GM12878 (cell line): Measurements from ENCODE around the gene GXYLT1. TPM values are rescaled to one million over a fixed set of nuclear protein-coding genes. Genes with fewer than 3 reads are reported as not detected.

Experiments used
- ATAC-seq: fragments of 200-7000 bp; cut with Tn5 transposase; 3 replicates; pipeline ENCODE4 v1.9.1; 2020; ENCODE audit warnings: mild to moderate bottlenecking, moderate library complexity
- BruUV-seq: library from RNA; stranded (reverse); fragments of 400-500 nt; replicated peaks from 2 replicates; lab custom pipeline; 2021; lab: Mats Ljungman, UMichigan
- CTCF ChIA-PET: fragments of 300-600 bp; sonication (Branson Sonifier 250); formaldehyde crosslinking; extraction: SDS; loops from one replicate; lab custom pipeline; 2021; ENCODE audit warnings: inconsistent platforms; lab: Yijun Ruan, JAX
- POLR2A ChIA-PET: fragments of 350-600 bp; formaldehyde crosslinking; extraction: SDS; loops from one replicate; lab custom pipeline; 2021; ENCODE audit warnings: inconsistent platforms; lab: Charles Lee
- RAD21 ChIA-PET: fragments of 300-600 bp; sonication (Branson Sonifier 250); formaldehyde crosslinking; loops from one replicate; lab custom pipeline; 2023; ENCODE audit warnings: antibody characterized with exemption; ENCODE audit not compliant: unreplicated experiment; lab: Charles Lee
- SMC1A ChIA-PET: fragments of 300-600 bp; sonication (Branson Sonifier 250); formaldehyde crosslinking; loops from one replicate; lab custom pipeline; 2023; ENCODE audit not compliant: unreplicated experiment, uncharacterized antibody; lab: Charles Lee
- DNase-seq: peaks from one replicate; pipeline ENCODE4 v3.0.0-alpha.2; 2011; ENCODE audit warnings: low read depth, low spot score
- FAIRE-seq: peaks from 3 replicates; lab custom pipeline; 2011; peaks lifted over from hg19 to GRCh38; lab: Jason Lieb, UNC
- H2AFZ ChIP-seq: 2 replicates; pipeline ENCODE4 v1.6.0; 2011; ENCODE audit warnings: low read depth, low read length, control low read depth; ENCODE audit not compliant: control insufficient read depth
- H3K27ac ChIP-seq: 2 replicates; pipeline ENCODE4 v1.5.1; 2011; ENCODE audit warnings: control low read depth; ENCODE audit not compliant: control insufficient read depth, insufficient read depth
- H3K27me3 ChIP-seq, 2 experiments: replicated peaks in 1 of 2; 2 replicates each; pipeline versions ENCODE4 v1.6.0 to v1.6.1; 2011; ENCODE audit warnings: low read length in 1 of 2; ENCODE audit not compliant: control insufficient read depth in 2 of 2, insufficient read depth in 2 of 2
- H3K36me3 ChIP-seq, 2 experiments: 2 replicates each; pipeline ENCODE4 v1.5.1; 2011; ENCODE audit warnings: low read length in 1 of 2; ENCODE audit not compliant: control insufficient read depth in 2 of 2, insufficient read depth in 2 of 2
- H3K4me1 ChIP-seq: 2 replicates; pipeline ENCODE4 v1.6.1; 2011; ENCODE audit warnings: mild to moderate bottlenecking, low read length, moderate library complexity, mixed read lengths; ENCODE audit not compliant: control insufficient read depth, insufficient read depth
- H3K4me2 ChIP-seq: 2 replicates; pipeline ENCODE4 v1.6.0; 2011; ENCODE audit warnings: control low read depth; ENCODE audit not compliant: control insufficient read depth, insufficient read depth
- H3K4me3 ChIP-seq: fragments of 200-600 bp; sonication (generic); 2 replicates; pipeline ENCODE4 v1.5.1; 2016
- H3K79me2 ChIP-seq: 2 replicates; pipeline ENCODE4 v1.6.0; 2011; ENCODE audit warnings: low read length; ENCODE audit not compliant: control insufficient read depth, insufficient read depth
- H3K9ac ChIP-seq: 2 replicates; pipeline ENCODE4 v1.8.0; 2011; ENCODE audit warnings: low read length, control low read depth, mixed read lengths; ENCODE audit not compliant: control insufficient read depth, insufficient read depth
- H3K9me3 ChIP-seq: replicated peaks from 3 replicates; pipeline ENCODE4 v1.5.1; 2011; ENCODE audit warnings: mild to moderate bottlenecking, low read length; ENCODE audit not compliant: control insufficient read depth, insufficient read depth
- H4K20me1 ChIP-seq: 2 replicates; pipeline ENCODE4 v1.6.0; 2011; ENCODE audit not compliant: control insufficient read depth, insufficient read depth
- CBX5 ChIP-seq: sonication (generic); IDR thresholded peaks from 2 replicates; pipeline ENCODE4 v1.6.1; 2016; ENCODE audit warnings: low read depth, moderate library complexity, mild to moderate bottlenecking, inconsistent platforms
- IRF4 ChIP-seq: IDR thresholded peaks from 2 replicates; pipeline ENCODE4 v1.6.1; 2011; ENCODE audit warnings: low read depth, low read length
- KAT2A ChIP-seq: conservative IDR thresholded peaks from 2 replicates; pipeline ENCODE4 v1.6.1; 2011; ENCODE audit warnings: low read depth, low read length; ENCODE audit not compliant: control insufficient read depth
- NR2C2 ChIP-seq: IDR thresholded peaks from 2 replicates; pipeline ENCODE4 v1.6.1; 2011; ENCODE audit warnings: borderline replicate concordance, low read depth; ENCODE audit not compliant: control insufficient read depth, insufficient read length
- PML ChIP-seq: IDR thresholded peaks from 2 replicates; pipeline ENCODE4 v1.6.1; 2012; ENCODE audit warnings: low read length, inconsistent platforms
- POLR2AphosphoS2 ChIP-seq: IDR thresholded peaks from 2 replicates; pipeline ENCODE4 v1.6.1; 2011; ENCODE audit warnings: low read depth, mild to moderate bottlenecking, low read length, improper control_type of control experiment, moderate library complexity
- POLR2AphosphoS5 ChIP-seq: IDR thresholded peaks from 2 replicates; pipeline ENCODE4 v1.6.1; 2011; ENCODE audit warnings: mild to moderate bottlenecking, low read length, inconsistent platforms
- RAD51 ChIP-seq: fragments of 450-650 bp; IDR thresholded peaks from 2 replicates; pipeline ENCODE4 v1.6.1; 2016; ENCODE audit warnings: moderate library complexity, mild to moderate bottlenecking, inconsistent platforms
- SP1 ChIP-seq: IDR thresholded peaks from one replicate; pipeline ENCODE4 v1.6.1; 2011; ENCODE audit warnings: low read depth, low read length
- TCF12 ChIP-seq: IDR thresholded peaks from 2 replicates; pipeline ENCODE4 v1.6.1; 2011; ENCODE audit warnings: low read depth, mild to moderate bottlenecking, low read length
- ZBTB40 ChIP-seq: fragments of 450-650 bp; IDR thresholded peaks from 2 replicates; pipeline ENCODE4 v1.6.1; 2016; ENCODE audit warnings: mild to moderate bottlenecking, moderate library complexity, borderline replicate concordance
- WGBS: methylation state at CpG from one replicate; pipeline ENCODE4 v1.1.6; 2016; ENCODE audit warnings: low lambda C conversion rate; ENCODE audit not compliant: insufficient replicate concordance, insufficient coverage; ENCODE audit errors: missing lambda C conversion rate; 5-methylcytosine and 5-hydroxymethylcytosine counted together
- in situ Hi-C: fragments of 300-500 bp; cut with MboI; formaldehyde crosslinking; loops from 9 replicates; pipeline ENCODE4 v1.14.3; 2018; ENCODE audit warnings: mixed read lengths
- intact Hi-C: fragments of 100-400 bp; cut with micrococcal nuclease; formaldehyde crosslinking; loops from one replicate; pipeline ENCODE4 v1.14.2; 2022; ENCODE audit not compliant: unreplicated experiment
- polyA plus RNA-seq, 11 experiments: library from polyadenylated mRNA; depleted of rRNA in 4 of 11; unstranded in 6 of 11; stranded (reverse) in 5 of 11; fragments of >200 nt; fragmentation: Nextera tagmentation in 4 of 11; fragmentation: Illumina TruSeq in 1 of 11; extraction: Ambion mirVana in 4 of 11; extraction: Trizol in 1 of 11; gene quantifications; 1 replicate in 1 of 11; 2 replicates in 10 of 11; pipeline versions ENCODE4 v1.2.1 to v1.2.3, GENCODE V29; 2011 to 2016; ENCODE audit warnings: inconsistent platforms in 2 of 11, missing spikeins in 2 of 11, low read depth in 1 of 11
- total RNA-seq, 4 experiments: library from RNA; depleted of rRNA in 3 of 4; stranded (reverse); fragments of >200 nt in 3 of 4; fragmentation: Illumina TruSeq in 1 of 4; extraction: Trizol in 1 of 4; gene quantifications; 2 replicates each; pipeline versions ENCODE4 v1.2.1 to v1.2.3, GENCODE V29; 2013 to 2021
- TF ChIP-seq, protein P1 (sequence below): fragments of 450-650 bp; IDR thresholded peaks from 2 replicates; pipeline ENCODE4 v1.6.1; 2016; ENCODE audit warnings: mild to moderate bottlenecking
- TF ChIP-seq, protein P2 (sequence below): fragments of 150-350 bp; IDR thresholded peaks from 2 replicates; pipeline ENCODE4 v1.6.1; 2014; ENCODE audit warnings: mild to moderate bottlenecking, low read depth, low read length
- TF ChIP-seq, protein P3 (sequence below): IDR thresholded peaks from 2 replicates; pipeline ENCODE4 v1.6.1; 2012; ENCODE audit warnings: improper control_type of control experiment, low read depth, low read length; ENCODE audit not compliant: insufficient replicate concordance

The GXYLT1 gene
- total and polyA plus RNA-seq, 10 of the 15 experiments (the other 5 are each of a cell fraction or from before 2014, with no cell fraction given) = 2.3 to 14.9 (median 8.9) TPM

- 83% methylated on average over 4 of the region's 4 CpGs for WGBS
- Histone ChIP-seq H2AFZ (no peak overlapping the region), H3K79me2 (no peaks in the 10 kb centered on the region), H3K4me3 (no peak overlapping the region), H3K27me3 (no peaks in the 10 kb centered on the region), H4K20me1 (no peaks in the 10 kb centered on the region), H3K9ac (no peak overlapping the region), H3K4me2 (no peak overlapping the region), H3K27ac (no peak overlapping the region), H3K36me3 (no peaks in the 10 kb centered on the region), H3K9me3 (no peaks in the 10 kb centered on the region), H3K4me1 (no peaks in the 10 kb centered on the region)
- in situ Hi-C loops (no loop called here), intact Hi-C loops (no loop called here)
- ChIA-PET CTCF (no interaction called here), POLR2A (no interaction called here), RAD21 (no interaction called here), SMC1A (no interaction called here)
- ATAC-seq (no peak), DNase-seq (no peak), FAIRE-seq (no peak)
- no TSS peak for BruUV-seq
- TF ChIP-seq PML (no peak), NR2C2 (no peak), KAT2A (no peak), ZBTB40 (no peak), POLR2AphosphoS5 (no peak), CBX5 (no peak), TCF12 (no peak), SP1 (no peak), POLR2AphosphoS2 (no peak), IRF4 (no peak), RAD51 (no peak)
- TF ChIP-seq, protein P1, sequence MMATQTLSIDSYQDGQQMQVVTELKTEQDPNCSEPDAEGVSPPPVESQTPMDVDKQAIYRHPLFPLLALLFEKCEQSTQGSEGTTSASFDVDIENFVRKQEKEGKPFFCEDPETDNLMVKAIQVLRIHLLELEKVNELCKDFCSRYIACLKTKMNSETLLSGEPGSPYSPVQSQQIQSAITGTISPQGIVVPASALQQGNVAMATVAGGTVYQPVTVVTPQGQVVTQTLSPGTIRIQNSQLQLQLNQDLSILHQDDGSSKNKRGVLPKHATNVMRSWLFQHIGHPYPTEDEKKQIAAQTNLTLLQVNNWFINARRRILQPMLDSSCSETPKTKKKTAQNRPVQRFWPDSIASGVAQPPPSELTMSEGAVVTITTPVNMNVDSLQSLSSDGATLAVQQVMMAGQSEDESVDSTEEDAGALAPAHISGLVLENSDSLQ = no peak
- TF ChIP-seq, protein P2, sequence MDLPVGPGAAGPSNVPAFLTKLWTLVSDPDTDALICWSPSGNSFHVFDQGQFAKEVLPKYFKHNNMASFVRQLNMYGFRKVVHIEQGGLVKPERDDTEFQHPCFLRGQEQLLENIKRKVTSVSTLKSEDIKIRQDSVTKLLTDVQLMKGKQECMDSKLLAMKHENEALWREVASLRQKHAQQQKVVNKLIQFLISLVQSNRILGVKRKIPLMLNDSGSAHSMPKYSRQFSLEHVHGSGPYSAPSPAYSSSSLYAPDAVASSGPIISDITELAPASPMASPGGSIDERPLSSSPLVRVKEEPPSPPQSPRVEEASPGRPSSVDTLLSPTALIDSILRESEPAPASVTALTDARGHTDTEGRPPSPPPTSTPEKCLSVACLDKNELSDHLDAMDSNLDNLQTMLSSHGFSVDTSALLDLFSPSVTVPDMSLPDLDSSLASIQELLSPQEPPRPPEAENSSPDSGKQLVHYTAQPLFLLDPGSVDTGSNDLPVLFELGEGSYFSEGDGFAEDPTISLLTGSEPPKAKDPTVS = no peak
- TF ChIP-seq, protein P3, sequence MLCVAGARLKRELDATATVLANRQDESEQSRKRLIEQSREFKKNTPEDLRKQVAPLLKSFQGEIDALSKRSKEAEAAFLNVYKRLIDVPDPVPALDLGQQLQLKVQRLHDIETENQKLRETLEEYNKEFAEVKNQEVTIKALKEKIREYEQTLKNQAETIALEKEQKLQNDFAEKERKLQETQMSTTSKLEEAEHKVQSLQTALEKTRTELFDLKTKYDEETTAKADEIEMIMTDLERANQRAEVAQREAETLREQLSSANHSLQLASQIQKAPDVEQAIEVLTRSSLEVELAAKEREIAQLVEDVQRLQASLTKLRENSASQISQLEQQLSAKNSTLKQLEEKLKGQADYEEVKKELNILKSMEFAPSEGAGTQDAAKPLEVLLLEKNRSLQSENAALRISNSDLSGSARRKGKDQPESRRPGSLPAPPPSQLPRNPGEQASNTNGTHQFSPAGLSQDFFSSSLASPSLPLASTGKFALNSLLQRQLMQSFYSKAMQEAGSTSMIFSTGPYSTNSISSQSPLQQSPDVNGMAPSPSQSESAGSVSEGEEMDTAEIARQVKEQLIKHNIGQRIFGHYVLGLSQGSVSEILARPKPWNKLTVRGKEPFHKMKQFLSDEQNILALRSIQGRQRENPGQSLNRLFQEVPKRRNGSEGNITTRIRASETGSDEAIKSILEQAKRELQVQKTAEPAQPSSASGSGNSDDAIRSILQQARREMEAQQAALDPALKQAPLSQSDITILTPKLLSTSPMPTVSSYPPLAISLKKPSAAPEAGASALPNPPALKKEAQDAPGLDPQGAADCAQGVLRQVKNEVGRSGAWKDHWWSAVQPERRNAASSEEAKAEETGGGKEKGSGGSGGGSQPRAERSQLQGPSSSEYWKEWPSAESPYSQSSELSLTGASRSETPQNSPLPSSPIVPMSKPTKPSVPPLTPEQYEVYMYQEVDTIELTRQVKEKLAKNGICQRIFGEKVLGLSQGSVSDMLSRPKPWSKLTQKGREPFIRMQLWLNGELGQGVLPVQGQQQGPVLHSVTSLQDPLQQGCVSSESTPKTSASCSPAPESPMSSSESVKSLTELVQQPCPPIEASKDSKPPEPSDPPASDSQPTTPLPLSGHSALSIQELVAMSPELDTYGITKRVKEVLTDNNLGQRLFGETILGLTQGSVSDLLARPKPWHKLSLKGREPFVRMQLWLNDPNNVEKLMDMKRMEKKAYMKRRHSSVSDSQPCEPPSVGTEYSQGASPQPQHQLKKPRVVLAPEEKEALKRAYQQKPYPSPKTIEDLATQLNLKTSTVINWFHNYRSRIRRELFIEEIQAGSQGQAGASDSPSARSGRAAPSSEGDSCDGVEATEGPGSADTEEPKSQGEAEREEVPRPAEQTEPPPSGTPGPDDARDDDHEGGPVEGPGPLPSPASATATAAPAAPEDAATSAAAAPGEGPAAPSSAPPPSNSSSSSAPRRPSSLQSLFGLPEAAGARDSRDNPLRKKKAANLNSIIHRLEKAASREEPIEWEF = no peak
These were observed 74.6 kb downstream of the GXYLT1 start for GRCh38 chr12:42070036-42070435.
